Neural cell (in vitro differentiated cells): ENCODE data around the gene PDE2A. TPM values are rescaled to one million over a fixed set of nuclear protein-coding genes. Genes with fewer than 3 reads are reported as not detected.

Experiments
- H2AFZ ChIP-seq: fragments of 200-600, 300-800 bp; sonication (generic), shearing (Covaris generic); 2 replicates; pipeline ENCODE4 v1.6.0; 2014; ENCODE audit warnings: low read depth, mild to moderate bottlenecking, antibody characterized with exemption, low read length, moderate library complexity
- H3F3A ChIP-seq: fragments of 200-600 bp; shearing (Covaris generic); 2 replicates; pipeline ENCODE4 v1.6.1; 2016; ENCODE audit warnings: mild to moderate bottlenecking, moderate library complexity, mixed read lengths, antibody characterized with exemption, low read length; ENCODE audit not compliant: insufficient read depth, poor library complexity, severe bottlenecking
- H3K27ac ChIP-seq: fragments of 200-600, 300-800 bp; sonication (generic), shearing (Covaris generic); 2 replicates; pipeline ENCODE4 v1.5.1; 2014; ENCODE audit warnings: mild to moderate bottlenecking, low read length, moderate library complexity
- H3K27me3 ChIP-seq: fragments of 300-800, 200-600 bp; sonication (generic), shearing (Covaris generic); 2 replicates; pipeline ENCODE4 v1.6.0; 2014; ENCODE audit warnings: mild to moderate bottlenecking, low read depth, low read length, moderate library complexity; ENCODE audit not compliant: insufficient read depth
- H3K36me3 ChIP-seq: fragments of 300-800, 200-600 bp; sonication (generic), shearing (Covaris generic); 2 replicates; pipeline ENCODE4 v1.5.1; 2014; ENCODE audit warnings: mild to moderate bottlenecking, antibody characterized with exemption, low read length, moderate library complexity; ENCODE audit not compliant: insufficient read depth
- H3K4me2 ChIP-seq: fragments of 300-800, 200-600 bp; sonication (generic), shearing (Covaris generic); 2 replicates; pipeline ENCODE4 v1.6.0; 2014; ENCODE audit warnings: mild to moderate bottlenecking, low read length
- H3K4me3 ChIP-seq: fragments of 300-800, 200-600 bp; sonication (generic), shearing (Covaris generic); 2 replicates; pipeline ENCODE4 v1.5.1; 2014; ENCODE audit warnings: mild to moderate bottlenecking, low read length, moderate library complexity
- H3K79me2 ChIP-seq: fragments of 200-600 bp; shearing (Covaris generic); replicated peaks from 2 replicates; pipeline ENCODE4 v1.6.0; 2014; ENCODE audit warnings: mild to moderate bottlenecking, low read length, moderate library complexity; ENCODE audit not compliant: insufficient read depth
- H3K9ac ChIP-seq: fragments of 300-800, 200-600 bp; sonication (generic), shearing (Covaris generic); 2 replicates; pipeline ENCODE4 v1.6.1; 2016; ENCODE audit warnings: mild to moderate bottlenecking, low read length, mixed read lengths
- H3K9me2 ChIP-seq: fragments of 200-600 bp; shearing (Covaris generic); 2 replicates; pipeline ENCODE4 v1.6.1; 2016; ENCODE audit warnings: mild to moderate bottlenecking, low read length, mixed read lengths; ENCODE audit not compliant: insufficient read depth
- H3K9me3 ChIP-seq: fragments of 200-600, 300-800 bp; sonication (generic), shearing (Covaris generic); 2 replicates; pipeline ENCODE4 v1.6.1; 2016; ENCODE audit warnings: mild to moderate bottlenecking, mixed run types, low read length, moderate library complexity, mixed read lengths
- H4K20me1 ChIP-seq: fragments of 200-600 bp; shearing (Covaris generic); 2 replicates; pipeline ENCODE4 v1.6.1; 2016; ENCODE audit warnings: mild to moderate bottlenecking, mixed run types; ENCODE audit not compliant: insufficient read depth
- EP300 ChIP-seq: fragments of 450-650 bp; conservative IDR thresholded peaks from 2 replicates; pipeline ENCODE4 v1.6.1; 2014; ENCODE audit warnings: antibody characterized with exemption, mild to moderate bottlenecking, moderate library complexity; ENCODE audit not compliant: poor library complexity, severe bottlenecking
- EZH2 ChIP-seq: fragments of 200-600, 300-800 bp; shearing (Covaris generic), sonication (generic); IDR thresholded peaks from 2 replicates; pipeline ENCODE4 v1.6.1; 2014; ENCODE audit warnings: antibody characterized with exemption, low read length, borderline replicate concordance, mild to moderate bottlenecking; ENCODE audit not compliant: insufficient read depth, poor library complexity, severe bottlenecking
- MXI1 ChIP-seq: fragments of 450-650 bp; conservative IDR thresholded peaks from 2 replicates; pipeline ENCODE4 v1.6.1; 2014; ENCODE audit warnings: antibody characterized with exemption, mild to moderate bottlenecking; ENCODE audit not compliant: poor library complexity, severe bottlenecking
- POLR2AphosphoS5 ChIP-seq: IDR thresholded peaks from 2 replicates; pipeline ENCODE4 v1.6.1; 2012
- RAD21 ChIP-seq: fragments of 450-650 bp; conservative IDR thresholded peaks from 2 replicates; pipeline ENCODE4 v1.6.1; 2014; ENCODE audit warnings: antibody characterized with exemption, mild to moderate bottlenecking, moderate library complexity
- SMC3 ChIP-seq: fragments of 450-650 bp; conservative IDR thresholded peaks from 2 replicates; pipeline ENCODE4 v1.6.1; 2014; ENCODE audit warnings: antibody characterized with exemption, mild to moderate bottlenecking, moderate library complexity; ENCODE audit not compliant: poor library complexity
- TAF1 ChIP-seq: IDR thresholded peaks from 2 replicates; pipeline ENCODE4 v1.6.1; 2012; ENCODE audit warnings: low read depth
- polyA plus RNA-seq: library from polyadenylated mRNA; depleted of rRNA; stranded (reverse); fragments of >200 nt; gene quantifications from 2 replicates; pipeline ENCODE4 v1.2.3, GENCODE V29; 2014
- TF ChIP-seq, protein P1 (sequence below): fragments of 450-650 bp; IDR thresholded peaks from 2 replicates; pipeline ENCODE4 v1.5.1; 2014; ENCODE audit warnings: antibody characterized with exemption, mild to moderate bottlenecking, moderate library complexity; ENCODE audit not compliant: poor library complexity, severe bottlenecking
- TF ChIP-seq, protein P2 (sequence below): IDR thresholded peaks from 2 replicates; pipeline ENCODE4 v1.6.1; 2012; ENCODE audit warnings: borderline replicate concordance

PDE2A gene
- polyA plus RNA-seq, 1 donor from 2014 or later: 11.6 TPM

- Histone ChIP-seq H3K9ac (no peak overlapping the region), H3K79me2 (no peaks in the 10 kb centered on the region), H3K9me2 (no peaks in the 10 kb centered on the region), H3K4me2 (no peak overlapping the region), H3K27me3 (no peaks in the 10 kb centered on the region), H2AFZ (no peak overlapping the region), H4K20me1 (no peaks in the 10 kb centered on the region), H3K36me3 (no peaks in the 10 kb centered on the region), H3K4me3 (no peak overlapping the region), H3F3A (no peaks in the 10 kb centered on the region), H3K9me3 (no peaks in the 10 kb centered on the region), H3K27ac (no peak overlapping the region)
- TF ChIP-seq POLR2AphosphoS5: no peak
- TF ChIP-seq TAF1: no peak
- TF ChIP-seq, protein P1, sequence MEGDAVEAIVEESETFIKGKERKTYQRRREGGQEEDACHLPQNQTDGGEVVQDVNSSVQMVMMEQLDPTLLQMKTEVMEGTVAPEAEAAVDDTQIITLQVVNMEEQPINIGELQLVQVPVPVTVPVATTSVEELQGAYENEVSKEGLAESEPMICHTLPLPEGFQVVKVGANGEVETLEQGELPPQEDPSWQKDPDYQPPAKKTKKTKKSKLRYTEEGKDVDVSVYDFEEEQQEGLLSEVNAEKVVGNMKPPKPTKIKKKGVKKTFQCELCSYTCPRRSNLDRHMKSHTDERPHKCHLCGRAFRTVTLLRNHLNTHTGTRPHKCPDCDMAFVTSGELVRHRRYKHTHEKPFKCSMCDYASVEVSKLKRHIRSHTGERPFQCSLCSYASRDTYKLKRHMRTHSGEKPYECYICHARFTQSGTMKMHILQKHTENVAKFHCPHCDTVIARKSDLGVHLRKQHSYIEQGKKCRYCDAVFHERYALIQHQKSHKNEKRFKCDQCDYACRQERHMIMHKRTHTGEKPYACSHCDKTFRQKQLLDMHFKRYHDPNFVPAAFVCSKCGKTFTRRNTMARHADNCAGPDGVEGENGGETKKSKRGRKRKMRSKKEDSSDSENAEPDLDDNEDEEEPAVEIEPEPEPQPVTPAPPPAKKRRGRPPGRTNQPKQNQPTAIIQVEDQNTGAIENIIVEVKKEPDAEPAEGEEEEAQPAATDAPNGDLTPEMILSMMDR: no peak
- TF ChIP-seq, protein P2, sequence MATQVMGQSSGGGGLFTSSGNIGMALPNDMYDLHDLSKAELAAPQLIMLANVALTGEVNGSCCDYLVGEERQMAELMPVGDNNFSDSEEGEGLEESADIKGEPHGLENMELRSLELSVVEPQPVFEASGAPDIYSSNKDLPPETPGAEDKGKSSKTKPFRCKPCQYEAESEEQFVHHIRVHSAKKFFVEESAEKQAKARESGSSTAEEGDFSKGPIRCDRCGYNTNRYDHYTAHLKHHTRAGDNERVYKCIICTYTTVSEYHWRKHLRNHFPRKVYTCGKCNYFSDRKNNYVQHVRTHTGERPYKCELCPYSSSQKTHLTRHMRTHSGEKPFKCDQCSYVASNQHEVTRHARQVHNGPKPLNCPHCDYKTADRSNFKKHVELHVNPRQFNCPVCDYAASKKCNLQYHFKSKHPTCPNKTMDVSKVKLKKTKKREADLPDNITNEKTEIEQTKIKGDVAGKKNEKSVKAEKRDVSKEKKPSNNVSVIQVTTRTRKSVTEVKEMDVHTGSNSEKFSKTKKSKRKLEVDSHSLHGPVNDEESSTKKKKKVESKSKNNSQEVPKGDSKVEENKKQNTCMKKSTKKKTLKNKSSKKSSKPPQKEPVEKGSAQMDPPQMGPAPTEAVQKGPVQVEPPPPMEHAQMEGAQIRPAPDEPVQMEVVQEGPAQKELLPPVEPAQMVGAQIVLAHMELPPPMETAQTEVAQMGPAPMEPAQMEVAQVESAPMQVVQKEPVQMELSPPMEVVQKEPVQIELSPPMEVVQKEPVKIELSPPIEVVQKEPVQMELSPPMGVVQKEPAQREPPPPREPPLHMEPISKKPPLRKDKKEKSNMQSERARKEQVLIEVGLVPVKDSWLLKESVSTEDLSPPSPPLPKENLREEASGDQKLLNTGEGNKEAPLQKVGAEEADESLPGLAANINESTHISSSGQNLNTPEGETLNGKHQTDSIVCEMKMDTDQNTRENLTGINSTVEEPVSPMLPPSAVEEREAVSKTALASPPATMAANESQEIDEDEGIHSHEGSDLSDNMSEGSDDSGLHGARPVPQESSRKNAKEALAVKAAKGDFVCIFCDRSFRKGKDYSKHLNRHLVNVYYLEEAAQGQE: no peak
- TF ChIP-seq RAD21: no peak
- TF ChIP-seq EP300: no peak
- TF ChIP-seq SMC3: no peak
- TF ChIP-seq MXI1: no peak
- no peak for TF ChIP-seq EZH2
Measured at GRCh38 chr11:72692498-72693237, 18.4 kb upstream of the PDE2A start.

DNA sequence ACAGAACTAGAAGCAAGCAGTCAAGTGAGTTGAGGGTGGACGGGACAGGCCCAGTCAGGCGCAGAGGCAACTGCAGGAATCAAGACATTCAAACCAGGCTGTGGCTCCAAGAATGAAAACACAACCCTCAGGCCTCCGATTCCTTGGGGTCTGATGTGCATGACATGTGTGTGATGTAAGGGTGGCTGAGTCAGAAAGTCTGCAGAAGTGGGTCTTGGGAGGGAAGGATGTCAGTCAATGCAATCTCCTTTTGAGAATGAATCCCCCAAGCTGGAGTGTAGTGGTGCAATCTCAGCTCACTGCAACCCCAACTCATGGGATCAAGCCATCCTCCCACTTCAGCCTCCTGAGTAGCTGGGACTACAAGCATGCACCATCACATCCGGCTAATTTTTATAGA is 15.9 kb upstream of the PDE2A start:
- H3K9me3 ChIP-seq: no peaks in the 10 kb centered on the region
- no peak overlapping the region for H3K4me3 ChIP-seq
- H3K27me3 ChIP-seq: no peaks in the 10 kb centered on the region
- no peak overlapping the region for H2AFZ ChIP-seq
- no peak overlapping the region for H3K9ac ChIP-seq
- no peaks in the 10 kb centered on the region for H3K9me2 ChIP-seq
- H3F3A ChIP-seq: no peaks in the 10 kb centered on the region
- H3K79me2 ChIP-seq: no peaks in the 10 kb centered on the region
- TF ChIP-seq TAF1 (no peak), POLR2AphosphoS5 (no peak), SMC3 (no peak), EP300 (no peak), RAD21 (no peak), MXI1 (no peak), EZH2 (no peak)
- TF ChIP-seq, protein P2: no peak
- TF ChIP-seq, protein P1: no peak
- no peak overlapping the region for H3K4me2 ChIP-seq
- no peak overlapping the region for H3K27ac ChIP-seq
- no peaks in the 10 kb centered on the region for H3K36me3 ChIP-seq
- H4K20me1 ChIP-seq: no peaks in the 10 kb centered on the region
